ENCODE results near the gene ABCC11.

The ABCC11 gene

GRCh38 chr16:48146710-48147109 is 100.6 kb downstream of the ABCC11 start:
- Histone ChIP-seq H4K91ac (ENCODE audit: low read depth, low read length, poor library complexity) (no peak overlapping the region), H2BK15ac (ENCODE audit: low read length) (no peak overlapping the region), H3K36me3 (replicated peaks in 1 of 2; ENCODE audit: control insufficient read depth in 2 of 2, insufficient read depth in 2 of 2, low read length in 2 of 2) (no peaks in the 10 kb centered on the region), H2BK120ac (ENCODE audit: low read depth, low read length) (no peak overlapping the region), H2AK5ac (ENCODE audit: low read depth, low read length) (no peak overlapping the region), H3K4me3 (ENCODE audit: low read length in 2 of 2) (no peak overlapping the region), H3K14ac (ENCODE audit: low read length) (no peak overlapping the region), H3K18ac (ENCODE audit: low read length) (no peak overlapping the region), H2AFZ (ENCODE audit: low read length) (no peak overlapping the region), H3K4me2 (ENCODE audit: insufficient read depth, low read length, poor library complexity, severe bottlenecking) (no peak overlapping the region), H3K4ac (ENCODE audit: low read length) (no peak overlapping the region), H3K9me3 (replicated peaks in 1 of 2; ENCODE audit: control insufficient read depth in 2 of 2, insufficient read depth in 1 of 2, low read depth in 1 of 2, low read length in 2 of 2) (peaks cover 0 to 1% of the 10 kb centered on the region in 2 donors), H3K4me1 (ENCODE audit: control insufficient read depth in 2 of 2, insufficient read depth in 1 of 2, low read depth in 1 of 2, low read length in 2 of 2) (peaks cover 0 to 6% of the 10 kb centered on the region in 2 donors), H4K8ac (ENCODE audit: low read depth, low read length) (no peak overlapping the region), H3K9ac (ENCODE audit: low read depth, low read length, poor library complexity) (no peak overlapping the region), H3K27me3 (ENCODE audit: control insufficient read depth in 3 of 3, insufficient read depth in 3 of 3, low read depth in 1 of 3, low read length in 3 of 3) (no peaks in the 10 kb centered on the region), H3K23ac (ENCODE audit: low read depth, low read length, poor library complexity) (no peak overlapping the region), H3K27ac (replicated peaks; ENCODE audit: low read length) (no peak overlapping the region), H3K79me1 (ENCODE audit: low read depth, low read length) (no peaks in the 10 kb centered on the region), H2BK12ac (ENCODE audit: low read length) (no peak overlapping the region), H2BK5ac (ENCODE audit: low read length) (no peak overlapping the region)
- DNase-seq (ENCODE audit: low spot score), result no peak
- no CpG with 5 or more reads among the region's 4 CpGs for WGBS, 2 donors (ENCODE audit: extremely low coverage in 2 of 2, insufficient read length in 2 of 2, insufficient replicate concordance in 1 of 2)

GRCh38 chr16:48146131-48146530 is 101.2 kb downstream of the ABCC11 start:
- Histone ChIP-seq H2BK12ac (ENCODE audit: low read length) (no peak overlapping the region), H3K27me3 (ENCODE audit: control insufficient read depth in 3 of 3, insufficient read depth in 3 of 3, low read depth in 1 of 3, low read length in 3 of 3) (no peaks in the 10 kb centered on the region), H3K9ac (ENCODE audit: low read depth, low read length, poor library complexity) (no peak overlapping the region), H3K27ac (replicated peaks; ENCODE audit: low read length) (no peak overlapping the region), H3K79me1 (ENCODE audit: low read depth, low read length) (no peaks in the 10 kb centered on the region), H3K18ac (ENCODE audit: low read length) (no peak overlapping the region), H3K9me3 (replicated peaks in 1 of 2; ENCODE audit: control insufficient read depth in 2 of 2, insufficient read depth in 1 of 2, low read depth in 1 of 2, low read length in 2 of 2) (peaks cover 0 to 1% of the 10 kb centered on the region in 2 donors), H3K36me3 (replicated peaks in 1 of 2; ENCODE audit: control insufficient read depth in 2 of 2, insufficient read depth in 2 of 2, low read length in 2 of 2) (no peaks in the 10 kb centered on the region), H3K4me1 (ENCODE audit: control insufficient read depth in 2 of 2, insufficient read depth in 1 of 2, low read depth in 1 of 2, low read length in 2 of 2) (peaks cover 0 to 6% of the 10 kb centered on the region in 2 donors), H2AK5ac (ENCODE audit: low read depth, low read length) (no peak overlapping the region), H3K4ac (ENCODE audit: low read length) (no peak overlapping the region), H3K14ac (ENCODE audit: low read length) (no peak overlapping the region), H4K91ac (ENCODE audit: low read depth, low read length, poor library complexity) (no peak overlapping the region), H4K8ac (ENCODE audit: low read depth, low read length) (no peak overlapping the region), H3K4me2 (ENCODE audit: insufficient read depth, low read length, poor library complexity, severe bottlenecking) (no peak overlapping the region), H3K23ac (ENCODE audit: low read depth, low read length, poor library complexity) (no peak overlapping the region), H3K4me3 (ENCODE audit: low read length in 2 of 2) (no peak overlapping the region), H2AFZ (ENCODE audit: low read length) (no peak overlapping the region), H2BK5ac (ENCODE audit: low read length) (no peak overlapping the region), H2BK15ac (ENCODE audit: low read length) (no peak overlapping the region), H2BK120ac (ENCODE audit: low read depth, low read length) (no peak overlapping the region)
- DNase-seq (ENCODE audit: low spot score), result no peak
- no CpG with 5 or more reads among the region's 7 CpGs for WGBS, 2 donors (ENCODE audit: extremely low coverage in 2 of 2, insufficient read length in 2 of 2, insufficient replicate concordance in 1 of 2)

DNA sequence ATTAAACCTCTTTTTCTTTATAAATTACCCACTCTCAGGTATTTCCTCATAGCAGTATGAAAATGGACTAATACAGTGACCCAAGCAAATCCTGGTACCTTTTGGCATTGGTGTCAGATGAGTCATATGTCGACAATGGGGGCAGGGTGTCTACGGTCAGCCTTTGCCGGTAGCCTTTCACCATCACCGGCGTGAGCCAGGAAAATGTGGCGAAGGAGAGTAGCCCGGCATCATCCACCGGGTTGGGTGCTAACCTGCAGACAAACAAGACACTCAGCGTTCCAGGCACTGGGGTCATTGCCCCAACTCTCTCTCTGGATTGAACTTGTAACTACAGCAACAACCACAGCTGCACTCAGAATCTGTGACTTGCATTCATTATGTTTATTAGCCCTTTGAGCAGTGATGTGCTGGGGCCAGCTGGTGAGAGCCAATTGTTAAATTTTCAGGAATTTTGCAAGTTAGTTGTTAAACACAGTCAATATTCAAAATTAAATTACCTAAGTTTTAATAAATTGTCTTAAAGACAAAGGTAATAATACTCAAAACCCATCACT is 103.4 kb downstream of the ABCC11 start:
- Histone ChIP-seq H3K14ac (ENCODE audit: low read length) (no peak overlapping the region), H3K9me3 (replicated peaks in 1 of 2; ENCODE audit: control insufficient read depth in 2 of 2, insufficient read depth in 1 of 2, low read depth in 1 of 2, low read length in 2 of 2) (peaks cover 0 to 1% of the 10 kb centered on the region in 2 donors), H3K27me3 (ENCODE audit: control insufficient read depth in 3 of 3, insufficient read depth in 3 of 3, low read depth in 1 of 3, low read length in 3 of 3) (no peaks in the 10 kb centered on the region), H3K4me2 (ENCODE audit: insufficient read depth, low read length, poor library complexity, severe bottlenecking) (no peak overlapping the region), H2AK5ac (ENCODE audit: low read depth, low read length) (no peak overlapping the region), H2BK15ac (ENCODE audit: low read length) (no peak overlapping the region), H3K23ac (ENCODE audit: low read depth, low read length, poor library complexity) (no peak overlapping the region), H2BK12ac (ENCODE audit: low read length) (no peak overlapping the region), H3K9ac (ENCODE audit: low read depth, low read length, poor library complexity) (no peak overlapping the region), H3K4ac (ENCODE audit: low read length) (no peak overlapping the region), H2BK120ac (ENCODE audit: low read depth, low read length) (no peak overlapping the region), H2BK5ac (ENCODE audit: low read length) (no peak overlapping the region), H3K4me3 (ENCODE audit: low read length in 2 of 2) (no peak overlapping the region), H3K18ac (ENCODE audit: low read length) (no peak overlapping the region), H3K36me3 (replicated peaks in 1 of 2; ENCODE audit: control insufficient read depth in 2 of 2, insufficient read depth in 2 of 2, low read length in 2 of 2) (no peaks in the 10 kb centered on the region), H3K4me1 (ENCODE audit: control insufficient read depth in 2 of 2, insufficient read depth in 1 of 2, low read depth in 1 of 2, low read length in 2 of 2) (peaks cover 0 to 6% of the 10 kb centered on the region in 2 donors), H3K27ac (replicated peaks; ENCODE audit: low read length) (no peak overlapping the region), H2AFZ (ENCODE audit: low read length) (no peak overlapping the region), H4K91ac (ENCODE audit: low read depth, low read length, poor library complexity) (no peak overlapping the region), H3K79me1 (ENCODE audit: low read depth, low read length) (no peaks in the 10 kb centered on the region), H4K8ac (ENCODE audit: low read depth, low read length) (no peak overlapping the region)
- WGBS, 2 donors (ENCODE audit: extremely low coverage in 2 of 2, insufficient read length in 2 of 2, insufficient replicate concordance in 1 of 2), result no CpG with 5 or more reads among the region's 9 CpGs
- DNase-seq (ENCODE audit: low spot score), result no peak

DNA sequence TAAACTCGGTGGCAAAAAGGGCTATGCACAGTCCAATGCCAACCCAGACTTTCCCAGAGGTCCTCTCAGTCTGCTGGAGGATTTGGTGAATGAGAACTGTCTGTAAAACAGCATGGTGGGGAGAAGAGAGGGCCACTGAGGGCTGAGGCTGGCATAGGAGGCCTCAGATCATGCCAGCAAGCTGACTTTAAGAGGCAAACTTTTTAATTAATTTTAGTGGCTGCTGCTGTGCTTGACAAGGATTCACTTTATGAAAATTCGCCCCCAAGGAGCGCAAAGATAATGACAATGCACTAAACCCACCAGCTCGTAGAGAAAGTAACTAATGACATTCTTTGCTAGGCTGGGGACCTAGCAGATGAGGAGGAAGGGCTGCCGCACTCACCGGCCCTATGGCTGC is 106.5 kb downstream of the ABCC11 start:
- H3K36me3 ChIP-seq (replicated peaks in 1 of 2; ENCODE audit: control insufficient read depth in 2 of 2, insufficient read depth in 2 of 2, low read length in 2 of 2), result no peaks in the 10 kb centered on the region
- peak overlapping the region; percentile 21 for H3K18ac ChIP-seq (ENCODE audit: low read length)
- no peak overlapping the region for H4K91ac ChIP-seq (ENCODE audit: low read depth, low read length, poor library complexity)
- no peak overlapping the region for H3K9ac ChIP-seq (ENCODE audit: low read depth, low read length, poor library complexity)
- no peak overlapping the region for H3K4me2 ChIP-seq (ENCODE audit: insufficient read depth, low read length, poor library complexity, severe bottlenecking)
- H4K8ac ChIP-seq (ENCODE audit: low read depth, low read length), result no peak overlapping the region
- no peaks in the 10 kb centered on the region for H3K79me1 ChIP-seq (ENCODE audit: low read depth, low read length)
- no peak overlapping the region for H3K14ac ChIP-seq (ENCODE audit: low read length)
- H2BK15ac ChIP-seq (ENCODE audit: low read length), result no peak overlapping the region
- H2BK12ac ChIP-seq (ENCODE audit: low read length), result no peak overlapping the region
- no peak for DNase-seq (ENCODE audit: low spot score)
- H2AK5ac ChIP-seq (ENCODE audit: low read depth, low read length), result no peak overlapping the region
- H3K4me3 ChIP-seq (ENCODE audit: low read length in 2 of 2), result no peak overlapping the region
- H3K9me3 ChIP-seq (replicated peaks in 1 of 2; ENCODE audit: control insufficient read depth in 2 of 2, insufficient read depth in 1 of 2, low read depth in 1 of 2, low read length in 2 of 2), result no peaks in the 10 kb centered on the region
- H3K23ac ChIP-seq (ENCODE audit: low read depth, low read length, poor library complexity), result no peak overlapping the region
- H3K4me1 ChIP-seq (ENCODE audit: control insufficient read depth in 2 of 2, insufficient read depth in 1 of 2, low read depth in 1 of 2, low read length in 2 of 2), result peaks cover 2 to 6% of the 10 kb centered on the region in 2 donors
- no peak overlapping the region for H2AFZ ChIP-seq (ENCODE audit: low read length)
- H2BK5ac ChIP-seq (ENCODE audit: low read length), result peak overlapping the region; percentile 63
- no peak overlapping the region for H3K27ac ChIP-seq (replicated peaks; ENCODE audit: low read length)
- WGBS, 2 donors (ENCODE audit: extremely low coverage in 2 of 2, insufficient read length in 2 of 2, insufficient replicate concordance in 1 of 2), result no CpG with 5 or more reads among the region's 6 CpGs
- no peak overlapping the region for H2BK120ac ChIP-seq (ENCODE audit: low read depth, low read length)
- no peaks in the 10 kb centered on the region for H3K27me3 ChIP-seq (ENCODE audit: control insufficient read depth in 3 of 3, insufficient read depth in 3 of 3, low read depth in 1 of 3, low read length in 3 of 3)
- no peak overlapping the region for H3K4ac ChIP-seq (ENCODE audit: low read length)
